Activated T-helper 1 cell treated with anti-CD3 and anti-CD28 coated beads, Interleukin-12 subunit alpha, Interleukin-12 subunit beta, Interleukin-2, Interleukin-4 antibody, amounts not matched to agents 30 ng/mL and 10 ng/mL and 1 ng/mL, durations not matched to agents 14 hours and 24 hours and 36 hours (primary cell): ENCODE measurements around the gene IRX3. TPM values are rescaled to one million over a fixed set of nuclear protein-coding genes. Genes with fewer than 3 reads are reported as not detected.

Experiments used
- DNase-seq: peaks from one replicate; pipeline ENCODE4 v3.0.0; 2021; ENCODE audit warnings: low spot score
- H3K27ac Mint-ChIP-seq: one replicate; pipeline ENCODE4 v1.8.0; 2021; ENCODE audit warnings: mild to moderate bottlenecking, mixed read lengths
- H3K27me3 Mint-ChIP-seq: one replicate; pipeline ENCODE4 v1.8.0; 2022; ENCODE audit warnings: mild to moderate bottlenecking, moderate library complexity, mixed read lengths; ENCODE audit not compliant: insufficient read depth
- H3K36me3 Mint-ChIP-seq: one replicate; pipeline ENCODE4 v1.8.0; 2021; ENCODE audit warnings: low read depth, mixed read lengths
- H3K4me1 Mint-ChIP-seq: one replicate; pipeline ENCODE4 v1.8.0; 2021; ENCODE audit warnings: low read depth, mixed read lengths
- H3K4me3 Mint-ChIP-seq: one replicate; pipeline ENCODE4 v1.8.0; 2021; ENCODE audit warnings: mild to moderate bottlenecking, moderate library complexity, mixed read lengths
- H3K9me3 Mint-ChIP-seq: one replicate; pipeline ENCODE4 v1.8.0; 2021; ENCODE audit warnings: mixed read lengths
- intact Hi-C: fragments of 100-400 bp; cut with micrococcal nuclease; formaldehyde crosslinking; loops from one replicate; pipeline ENCODE4 v1.15.1; 2024
- total RNA-seq: library from RNA; stranded (reverse); gene quantifications from 2 replicates; pipeline ENCODE4 v1.2.3, GENCODE V29; 2022

Gene IRX3
- total RNA-seq, 1 donor from 2014 or later: 1.1 TPM

GRCh38 chr16:54313789-54314188, 27.2 kb upstream of the IRX3 start:
- intact Hi-C loops: no loop called here
- Mint-ChIP-seq H3K9me3 (no peaks in the 10 kb centered on the region), H3K36me3 (no peaks in the 10 kb centered on the region)

GRCh38 chr16:54312502-54312991, 26.0 kb upstream of the IRX3 start:
- peaks cover 7% of the 10 kb centered on the region for H3K27me3 Mint-ChIP-seq
- H3K4me3 Mint-ChIP-seq: no peak overlapping the region
- H3K4me1 Mint-ChIP-seq: no peaks in the 10 kb centered on the region
- no peaks in the 10 kb centered on the region for H3K9me3 Mint-ChIP-seq
- intact Hi-C loops: no loop called here
- H3K27ac Mint-ChIP-seq: no peak overlapping the region
- H3K36me3 Mint-ChIP-seq: no peaks in the 10 kb centered on the region
- no peak for DNase-seq

More at GRCh38 chr16:54313789-54314188, 27.2 kb upstream of the IRX3 start:
- Mint-ChIP-seq H3K4me1 (no peaks in the 10 kb centered on the region), H3K27me3 (peaks cover 7% of the 10 kb centered on the region), H3K27ac (no peak overlapping the region), H3K4me3 (no peak overlapping the region)
- DNase-seq: no peak

GRCh38 chr16:54309341-54309740, 22.8 kb upstream of the IRX3 start:
- intact Hi-C loops: no loop called here
- DNase-seq: no peak
- H3K4me1 Mint-ChIP-seq: no peaks in the 10 kb centered on the region
- H3K36me3 Mint-ChIP-seq: no peaks in the 10 kb centered on the region
- peaks cover 7% of the 10 kb centered on the region for H3K27me3 Mint-ChIP-seq
- no peak overlapping the region for H3K27ac Mint-ChIP-seq
- no peaks in the 10 kb centered on the region for H3K9me3 Mint-ChIP-seq
- no peak overlapping the region for H3K4me3 Mint-ChIP-seq

- no peaks in the 10 kb centered on the region for H3K9me3 Mint-ChIP-seq
- DNase-seq: no peak
- H3K27me3 Mint-ChIP-seq: peaks cover 9% of the 10 kb centered on the region
- H3K4me3 Mint-ChIP-seq: no peak overlapping the region
- intact Hi-C loops: no loop called here
- H3K36me3 Mint-ChIP-seq: no peaks in the 10 kb centered on the region
- no peak overlapping the region for H3K27ac Mint-ChIP-seq
- H3K4me1 Mint-ChIP-seq: no peaks in the 10 kb centered on the region
These were observed 18.5 kb upstream of the IRX3 start for GRCh38 chr16:54305080-54305479.

GRCh38 chr16:54303613-54304012, 17.0 kb upstream of the IRX3 start:
- Mint-ChIP-seq H3K27ac (no peak overlapping the region), H3K27me3 (peaks cover 7% of the 10 kb centered on the region), H3K9me3 (no peaks in the 10 kb centered on the region), H3K4me1 (no peaks in the 10 kb centered on the region), H3K36me3 (no peaks in the 10 kb centered on the region), H3K4me3 (no peak overlapping the region)
- DNase-seq: no peak
- intact Hi-C loops: no loop called here

- Mint-ChIP-seq H3K9me3 (no peaks in the 10 kb centered on the region), H3K4me3 (no peak overlapping the region), H3K36me3 (no peaks in the 10 kb centered on the region), H3K27me3 (peaks cover 16% of the 10 kb centered on the region), H3K4me1 (no peaks in the 10 kb centered on the region), H3K27ac (no peak overlapping the region)
- intact Hi-C loops: no loop called here
- no peak for DNase-seq
These were observed 10.6 kb upstream of the IRX3 start for GRCh38 chr16:54297154-54297553.

- H3K4me1 Mint-ChIP-seq: no peaks in the 10 kb centered on the region
- no peak overlapping the region for H3K27ac Mint-ChIP-seq
- DNase-seq: no peak
- H3K9me3 Mint-ChIP-seq: no peaks in the 10 kb centered on the region
- peaks cover 21% of the 10 kb centered on the region for H3K27me3 Mint-ChIP-seq
- no peak overlapping the region for H3K4me3 Mint-ChIP-seq
- intact Hi-C loops: no loop called here
- no peaks in the 10 kb centered on the region for H3K36me3 Mint-ChIP-seq
These were observed 10.0 kb upstream of the IRX3 start for GRCh38 chr16:54296543-54296942.

- Mint-ChIP-seq H3K9me3 (no peaks in the 10 kb centered on the region), H3K27me3 (peaks cover 48% of the 10 kb centered on the region), H3K27ac (no peak overlapping the region), H3K4me3 (no peak overlapping the region), H3K4me1 (no peaks in the 10 kb centered on the region), H3K36me3 (no peaks in the 10 kb centered on the region)
- intact Hi-C loops: no loop called here
- DNase-seq: no peak
These were observed 5.3 kb upstream of the IRX3 start for GRCh38 chr16:54291656-54292487.

GRCh38 chr16:54290833-54291655, 4.5 kb upstream of the IRX3 start:
- no peaks in the 10 kb centered on the region for H3K9me3 Mint-ChIP-seq
- intact Hi-C loops: no loop called here
- H3K4me1 Mint-ChIP-seq: peaks cover 6% of the 10 kb centered on the region
- no peak for DNase-seq
- peak overlapping the region; percentile 80 for H3K27ac Mint-ChIP-seq
- H3K27me3 Mint-ChIP-seq: peaks cover 55% of the 10 kb centered on the region
- H3K36me3 Mint-ChIP-seq: no peaks in the 10 kb centered on the region
- no peak overlapping the region for H3K4me3 Mint-ChIP-seq

GRCh38 chr16:54289945-54290832, 3.6 kb upstream of the IRX3 start:
- DNase-seq: no peak
- peaks cover 57% of the 10 kb centered on the region for H3K27me3 Mint-ChIP-seq
- H3K27ac Mint-ChIP-seq: peak overlapping the region; percentile 80
- no peaks in the 10 kb centered on the region for H3K36me3 Mint-ChIP-seq
- intact Hi-C loops: loop anchor here (2.0 to 5.0 kb wide), 2 partner anchors 82 to 649 kb away; no protein-coding TSS in a partner anchor
- H3K4me1 Mint-ChIP-seq: peaks cover 6% of the 10 kb centered on the region
- no peaks in the 10 kb centered on the region for H3K9me3 Mint-ChIP-seq
- no peak overlapping the region for H3K4me3 Mint-ChIP-seq

GRCh38 chr16:54289242-54289944, 2.8 kb upstream of the IRX3 start:
- Mint-ChIP-seq H3K36me3 (no peaks in the 10 kb centered on the region), H3K27me3 (peaks cover 60% of the 10 kb centered on the region), H3K4me1 (peaks cover 6% of the 10 kb centered on the region), H3K9me3 (no peaks in the 10 kb centered on the region), H3K4me3 (no peak overlapping the region), H3K27ac (peak overlapping the region; percentile 34)
- intact Hi-C loops: loop anchor here (2.0 to 5.0 kb wide), 2 partner anchors 83 to 649 kb away; no protein-coding TSS in a partner anchor
- DNase-seq: no peak

- intact Hi-C loops: loop anchor here (2.0 to 5.0 kb wide), 2 partner anchors 83 to 650 kb away; no protein-coding TSS in a partner anchor
- Mint-ChIP-seq H3K4me3 (no peak overlapping the region), H3K9me3 (no peaks in the 10 kb centered on the region), H3K4me1 (peaks cover 6% of the 10 kb centered on the region), H3K36me3 (no peaks in the 10 kb centered on the region), H3K27ac (no peak overlapping the region), H3K27me3 (peaks cover 62% of the 10 kb centered on the region)
- no peak for DNase-seq
These were observed 2.3 kb upstream of the IRX3 start for GRCh38 chr16:54288835-54289241.
